ENCODE data around the gene NT5DC3. TPM values are rescaled to one million over a fixed set of nuclear protein-coding genes. Genes with fewer than 3 reads are reported as not detected.
A peak's percentile ranks its signal among the peaks of the same experiment; 100 is the strongest.

NT5DC3 gene
- total RNA-seq, 1 donor from 2014 or later, result 3.1 TPM

- H3K4me3 ChIP-seq, result no peak overlapping the region
- no peak overlapping the region for H3K27ac ChIP-seq (replicated peaks)
- H3K9me3 ChIP-seq (replicated peaks), result no peaks in the 10 kb centered on the region
- TF ChIP-seq, protein P1, sequence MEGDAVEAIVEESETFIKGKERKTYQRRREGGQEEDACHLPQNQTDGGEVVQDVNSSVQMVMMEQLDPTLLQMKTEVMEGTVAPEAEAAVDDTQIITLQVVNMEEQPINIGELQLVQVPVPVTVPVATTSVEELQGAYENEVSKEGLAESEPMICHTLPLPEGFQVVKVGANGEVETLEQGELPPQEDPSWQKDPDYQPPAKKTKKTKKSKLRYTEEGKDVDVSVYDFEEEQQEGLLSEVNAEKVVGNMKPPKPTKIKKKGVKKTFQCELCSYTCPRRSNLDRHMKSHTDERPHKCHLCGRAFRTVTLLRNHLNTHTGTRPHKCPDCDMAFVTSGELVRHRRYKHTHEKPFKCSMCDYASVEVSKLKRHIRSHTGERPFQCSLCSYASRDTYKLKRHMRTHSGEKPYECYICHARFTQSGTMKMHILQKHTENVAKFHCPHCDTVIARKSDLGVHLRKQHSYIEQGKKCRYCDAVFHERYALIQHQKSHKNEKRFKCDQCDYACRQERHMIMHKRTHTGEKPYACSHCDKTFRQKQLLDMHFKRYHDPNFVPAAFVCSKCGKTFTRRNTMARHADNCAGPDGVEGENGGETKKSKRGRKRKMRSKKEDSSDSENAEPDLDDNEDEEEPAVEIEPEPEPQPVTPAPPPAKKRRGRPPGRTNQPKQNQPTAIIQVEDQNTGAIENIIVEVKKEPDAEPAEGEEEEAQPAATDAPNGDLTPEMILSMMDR (IDR thresholded peaks at IDR 0.05; ENCODE audit: borderline replicate concordance), result no peak
- peaks cover 6% of the 10 kb centered on the region for H3K4me1 ChIP-seq
- intact Hi-C loops (cut with micrococcal nuclease), result no loop called here
- no peak for DNase-seq
- no peaks in the 10 kb centered on the region for H3K27me3 ChIP-seq (ENCODE audit: low read depth)
- H3K36me3 ChIP-seq, result no peaks in the 10 kb centered on the region
Measured at GRCh38 chr12:103785243-103786031, 55.6 kb downstream of the NT5DC3 start.

- no peak overlapping the region for H3K27ac ChIP-seq (replicated peaks)
- TF ChIP-seq, protein P1 (IDR thresholded peaks at IDR 0.05; ENCODE audit: borderline replicate concordance), result peak; percentile 34
- no peaks in the 10 kb centered on the region for H3K27me3 ChIP-seq (ENCODE audit: low read depth)
- H3K4me1 ChIP-seq, result peaks cover 6% of the 10 kb centered on the region
- intact Hi-C loops (cut with micrococcal nuclease), result no loop called here
- no peaks in the 10 kb centered on the region for H3K9me3 ChIP-seq (replicated peaks)
- DNase-seq, result no peak
- peaks cover 5% of the 10 kb centered on the region for H3K36me3 ChIP-seq
- H3K4me3 ChIP-seq, result no peak overlapping the region
Measured at GRCh38 chr12:103783744-103784664, 57.0 kb downstream of the NT5DC3 start.

DNA sequence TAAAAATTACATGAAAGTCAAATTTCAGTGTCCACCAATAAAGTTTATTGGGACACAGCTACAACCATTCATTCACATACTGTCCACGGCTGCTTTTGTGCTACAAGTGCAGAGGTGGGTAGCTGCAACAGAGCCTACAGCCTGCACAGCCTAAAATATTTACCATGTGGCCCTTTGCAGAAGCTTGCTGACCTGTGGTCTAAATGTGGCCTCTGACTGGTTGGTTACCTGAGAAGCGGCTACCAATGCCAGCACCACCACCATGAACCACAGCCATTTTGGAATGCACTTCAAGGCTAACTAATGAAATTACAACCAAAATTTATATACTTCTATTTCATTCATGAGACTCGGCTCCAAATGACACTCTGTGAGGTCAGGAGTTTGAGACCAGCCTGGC lies 58.6 kb downstream of the NT5DC3 start:
- intact Hi-C loops (cut with micrococcal nuclease), result no loop called here
- Histone ChIP-seq H3K36me3 (peaks cover 5% of the 10 kb centered on the region), H3K4me1 (peaks cover 6% of the 10 kb centered on the region), H3K27me3 (ENCODE audit: low read depth) (no peaks in the 10 kb centered on the region), H3K27ac (replicated peaks) (no peak overlapping the region), H3K9me3 (replicated peaks) (no peaks in the 10 kb centered on the region), H3K4me3 (no peak overlapping the region)
- DNase-seq, result no peak
- TF ChIP-seq, protein P1 (IDR thresholded peaks at IDR 0.05; ENCODE audit: borderline replicate concordance), result no peak

- TF ChIP-seq, protein P1 (IDR thresholded peaks at IDR 0.05; ENCODE audit: borderline replicate concordance), result no peak
- intact Hi-C loops (cut with micrococcal nuclease), result no loop called here
- H3K27ac ChIP-seq (replicated peaks), result no peak overlapping the region
- no peaks in the 10 kb centered on the region for H3K27me3 ChIP-seq (ENCODE audit: low read depth)
- no peak overlapping the region for H3K4me3 ChIP-seq
- DNase-seq, result no peak
- H3K4me1 ChIP-seq, result peaks cover 6% of the 10 kb centered on the region
- peaks cover 10% of the 10 kb centered on the region for H3K36me3 ChIP-seq
- H3K9me3 ChIP-seq (replicated peaks), result no peaks in the 10 kb centered on the region
Measured at GRCh38 chr12:103780992-103781391, 60.0 kb downstream of the NT5DC3 start.

DNA sequence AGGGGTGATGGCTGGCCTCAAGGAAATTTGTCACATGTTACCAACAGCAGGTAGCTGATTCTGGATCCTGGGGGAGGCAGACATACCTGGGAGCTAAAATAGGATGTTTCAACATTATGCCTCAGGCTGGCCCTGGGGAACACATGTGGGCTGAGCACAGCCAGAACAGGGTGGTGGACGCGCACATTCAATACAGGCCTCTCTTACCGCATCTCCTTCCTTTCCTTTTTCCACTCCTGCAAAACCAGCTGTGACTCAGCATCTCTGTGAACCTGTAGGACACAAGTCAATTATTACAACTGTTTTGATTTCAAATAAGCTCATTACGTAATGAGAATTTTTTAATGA lies 61.0 kb downstream of the NT5DC3 start:
- H3K27ac ChIP-seq (replicated peaks), result no peak overlapping the region
- H3K27me3 ChIP-seq (ENCODE audit: low read depth), result no peaks in the 10 kb centered on the region
- DNase-seq, result no peak
- TF ChIP-seq, protein P1 (IDR thresholded peaks at IDR 0.05; ENCODE audit: borderline replicate concordance), result no peak
- no peak overlapping the region for H3K4me3 ChIP-seq
- intact Hi-C loops (cut with micrococcal nuclease), result no loop called here
- H3K4me1 ChIP-seq, result peaks cover 6% of the 10 kb centered on the region
- peaks cover 10% of the 10 kb centered on the region for H3K36me3 ChIP-seq
- no peaks in the 10 kb centered on the region for H3K9me3 ChIP-seq (replicated peaks)
